ENCODE measurements around the gene CRIM1. TPM values are rescaled to one million over a fixed set of nuclear protein-coding genes. Genes with fewer than 3 reads are reported as not detected.
A peak's percentile ranks its signal among the peaks of the same experiment; 100 is the strongest.

CRIM1 gene
- total and polyA plus RNA-seq, 7 donors: 3.0 to 148 (median 55.6) TPM

GRCh38 chr2:36511858-36512603 is 156.5 kb downstream of the CRIM1 start:
- TF ChIP-seq POLR2A (IDR thresholded peaks at IDR 0.05) (no peak), POLR2AphosphoS5 (IDR thresholded peaks at IDR 0.05) (no peak), EP300 (IDR thresholded peaks at IDR 0.05) (no peak)
- TF ChIP-seq, protein P1, sequence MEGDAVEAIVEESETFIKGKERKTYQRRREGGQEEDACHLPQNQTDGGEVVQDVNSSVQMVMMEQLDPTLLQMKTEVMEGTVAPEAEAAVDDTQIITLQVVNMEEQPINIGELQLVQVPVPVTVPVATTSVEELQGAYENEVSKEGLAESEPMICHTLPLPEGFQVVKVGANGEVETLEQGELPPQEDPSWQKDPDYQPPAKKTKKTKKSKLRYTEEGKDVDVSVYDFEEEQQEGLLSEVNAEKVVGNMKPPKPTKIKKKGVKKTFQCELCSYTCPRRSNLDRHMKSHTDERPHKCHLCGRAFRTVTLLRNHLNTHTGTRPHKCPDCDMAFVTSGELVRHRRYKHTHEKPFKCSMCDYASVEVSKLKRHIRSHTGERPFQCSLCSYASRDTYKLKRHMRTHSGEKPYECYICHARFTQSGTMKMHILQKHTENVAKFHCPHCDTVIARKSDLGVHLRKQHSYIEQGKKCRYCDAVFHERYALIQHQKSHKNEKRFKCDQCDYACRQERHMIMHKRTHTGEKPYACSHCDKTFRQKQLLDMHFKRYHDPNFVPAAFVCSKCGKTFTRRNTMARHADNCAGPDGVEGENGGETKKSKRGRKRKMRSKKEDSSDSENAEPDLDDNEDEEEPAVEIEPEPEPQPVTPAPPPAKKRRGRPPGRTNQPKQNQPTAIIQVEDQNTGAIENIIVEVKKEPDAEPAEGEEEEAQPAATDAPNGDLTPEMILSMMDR (IDR thresholded peaks at IDR 0.05): no peak
- Histone ChIP-seq H3K4me3 (no peak overlapping the region), H3K9me3 (no peaks in the 10 kb centered on the region), H3K27me3 (no peaks in the 10 kb centered on the region), H3K27ac (no peak overlapping the region), H3K36me3 (peaks cover 15 to 52% (median 24%) of the 10 kb centered on the region in 4 donors), H3K4me1 (peaks cover 0 to 9% (median 0%) of the 10 kb centered on the region in 4 donors)
- 91 to 92% methylated on average over 9 of the region's 9 CpGs for WGBS, 2 donors
- DNase-seq: no peak
- intact Hi-C loops (cut with DNase I): loop anchor here (5.0 kb wide), 1 partner anchor 150 kb away; no protein-coding TSS in a partner anchor

DNA sequence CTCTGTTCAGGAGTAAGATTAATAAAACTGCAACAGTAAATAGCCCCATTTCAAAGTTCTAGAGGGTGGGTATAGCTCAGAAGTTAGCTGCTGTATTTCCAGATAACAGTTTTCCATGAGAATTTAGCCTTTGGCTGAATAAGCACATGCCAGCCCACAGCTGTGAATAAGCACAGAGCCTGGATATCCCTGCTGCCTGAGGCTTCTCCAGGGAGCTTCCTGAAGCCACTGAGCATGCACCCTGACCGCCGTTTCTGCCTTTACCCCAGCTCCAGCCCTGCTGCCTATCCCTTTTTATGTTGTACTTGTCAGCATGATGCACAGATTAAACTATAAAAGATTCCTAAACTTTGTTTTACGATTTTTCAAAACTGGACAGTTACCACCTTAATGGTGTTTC is 157.1 kb downstream of the CRIM1 start:
- peaks cover 0 to 9% (median 0%) of the 10 kb centered on the region in 4 donors for H3K4me1 ChIP-seq
- whole genome bisulfite sequencing, 2 donors: 82 to 84% methylated on average over 3 of the region's 3 CpGs
- H3K27me3 ChIP-seq: no peaks in the 10 kb centered on the region
- intact Hi-C loops (cut with DNase I): loop anchor here (5.0 kb wide), 1 partner anchor 150 kb away; no protein-coding TSS in a partner anchor
- no peak for DNase-seq
- peaks cover 20 to 58% (median 27%) of the 10 kb centered on the region in 4 donors for H3K36me3 ChIP-seq
- TF ChIP-seq, protein P1 (IDR thresholded peaks at IDR 0.05): no peak
- no peak for TF ChIP-seq EP300 (IDR thresholded peaks at IDR 0.05)
- TF ChIP-seq POLR2AphosphoS5 (IDR thresholded peaks at IDR 0.05): no peak
- TF ChIP-seq POLR2A (IDR thresholded peaks at IDR 0.05): no peak
- no peaks in the 10 kb centered on the region for H3K9me3 ChIP-seq
- H3K4me3 ChIP-seq: no peak overlapping the region
- no peak overlapping the region for H3K27ac ChIP-seq

GRCh38 chr2:36513661-36514060 is 158.1 kb downstream of the CRIM1 start:
- intact Hi-C loops (cut with DNase I): loop anchor here (5.0 kb wide), 1 partner anchor 149 kb away; no protein-coding TSS in a partner anchor
- TF ChIP-seq POLR2A (IDR thresholded peaks at IDR 0.05): no peak
- TF ChIP-seq EP300 (IDR thresholded peaks at IDR 0.05): no peak
- TF ChIP-seq POLR2AphosphoS5 (IDR thresholded peaks at IDR 0.05): no peak
- TF ChIP-seq, protein P1 (IDR thresholded peaks at IDR 0.05): no peak
- Histone ChIP-seq H3K36me3 (peaks cover 20 to 68% (median 28%) of the 10 kb centered on the region in 4 donors), H3K27me3 (no peaks in the 10 kb centered on the region), H3K4me3 (no peak overlapping the region), H3K27ac (no peak overlapping the region), H3K9me3 (no peaks in the 10 kb centered on the region), H3K4me1 (peaks cover 0 to 9% (median 0%) of the 10 kb centered on the region in 4 donors)
- no peak for DNase-seq
- 95 to 96% methylated on average over 2 of the region's 2 CpGs for WGBS, 2 donors

DNA sequence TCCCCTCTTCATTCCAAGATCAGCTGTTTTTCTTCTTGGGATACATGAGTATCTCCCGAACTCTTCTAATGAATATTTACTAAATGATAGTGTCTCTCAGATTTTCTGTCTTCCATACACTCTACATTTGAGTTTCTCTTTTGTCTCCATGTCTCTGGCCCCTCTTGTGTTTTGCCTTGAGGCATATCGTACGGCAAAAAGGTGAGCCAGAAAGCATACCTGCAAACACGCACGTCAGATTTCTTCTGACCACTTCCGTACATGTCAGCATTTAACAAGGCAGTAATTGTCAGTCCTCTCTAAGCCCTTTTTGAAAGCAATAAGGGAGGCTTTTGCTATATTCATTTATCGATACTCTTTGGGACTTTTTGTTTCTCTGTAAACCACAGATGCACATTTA is 160.0 kb downstream of the CRIM1 start:
- H3K36me3 ChIP-seq: peaks cover 22 to 87% (median 32%) of the 10 kb centered on the region in 4 donors
- no peak overlapping the region for H3K27ac ChIP-seq
- no peaks in the 10 kb centered on the region for H3K27me3 ChIP-seq
- peaks cover 0 to 9% (median 0%) of the 10 kb centered on the region in 4 donors for H3K4me1 ChIP-seq
- TF ChIP-seq POLR2AphosphoS5 (IDR thresholded peaks at IDR 0.05) (no peak), POLR2A (IDR thresholded peaks at IDR 0.05) (no peak), EP300 (IDR thresholded peaks at IDR 0.05) (no peak)
- intact Hi-C loops (cut with DNase I): no loop called here
- no peaks in the 10 kb centered on the region for H3K9me3 ChIP-seq
- no peak for DNase-seq
- 96% methylated on average over 7 of the region's 7 CpGs for WGBS, 2 donors
- no peak overlapping the region for H3K4me3 ChIP-seq

GRCh38 chr2:36516136-36516870 is 160.7 kb downstream of the CRIM1 start:
- H3K27ac ChIP-seq: peak overlapping the region in 1 of 4 donors; percentile 1
- H3K9me3 ChIP-seq: no peaks in the 10 kb centered on the region
- WGBS, 2 donors: 80 to 87% methylated on average over 8 of the region's 8 CpGs
- H3K27me3 ChIP-seq: no peaks in the 10 kb centered on the region
- peaks cover 0 to 9% (median 0%) of the 10 kb centered on the region in 4 donors for H3K4me1 ChIP-seq
- DNase-seq: no peak
- H3K4me3 ChIP-seq: no peak overlapping the region
- intact Hi-C loops (cut with DNase I): no loop called here
- TF ChIP-seq POLR2AphosphoS5 (IDR thresholded peaks at IDR 0.05): no peak
- no peak for TF ChIP-seq EP300 (IDR thresholded peaks at IDR 0.05)
- TF ChIP-seq, protein P1 (IDR thresholded peaks at IDR 0.05): no peak
- no peak for TF ChIP-seq POLR2A (IDR thresholded peaks at IDR 0.05)
- peaks cover 22 to 94% (median 37%) of the 10 kb centered on the region in 4 donors for H3K36me3 ChIP-seq
